SH-SY5Y (cell line): ENCODE measurements around the gene INPPL1.

Experiments
- GATA2 ChIP-seq: IDR thresholded peaks from 2 replicates; pipeline ENCODE4 v1.6.1; 2011; ENCODE audit warnings: mild to moderate bottlenecking, low read depth, low read length
- GATA3 ChIP-seq: IDR thresholded peaks from 2 replicates; pipeline ENCODE4 v1.6.1; 2011; ENCODE audit warnings: low read depth, mild to moderate bottlenecking, low read length, moderate library complexity

DNA sequence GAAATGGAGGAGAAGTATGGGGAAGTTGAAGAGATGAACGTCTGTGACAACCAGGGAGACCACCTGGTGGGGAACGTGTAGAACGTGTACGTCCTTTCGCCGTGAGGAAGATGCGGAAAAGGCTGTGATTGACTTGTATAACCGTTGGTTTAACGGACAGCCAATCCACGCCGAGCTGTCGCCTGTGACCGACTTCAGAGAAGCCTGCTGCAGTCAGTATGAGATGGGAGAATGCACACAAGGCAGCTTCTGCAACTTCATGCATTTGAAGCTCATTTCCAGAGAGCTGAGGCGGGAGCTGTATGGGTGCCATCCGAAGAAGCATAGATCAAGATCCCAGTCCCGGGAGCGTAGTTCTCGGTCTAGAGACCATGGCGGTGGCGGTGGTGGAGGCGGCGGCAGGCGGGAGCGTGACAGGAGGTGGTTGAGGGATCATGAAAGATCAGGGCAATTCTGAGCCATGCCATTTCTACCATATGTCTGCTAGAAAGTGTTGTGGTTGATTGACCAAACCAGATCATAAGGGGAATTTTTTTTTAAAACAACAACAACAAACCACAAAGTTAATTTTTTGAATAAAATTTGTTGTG is 56.3 kb downstream of the INPPL1 start:
- TF ChIP-seq GATA2 (no peak), GATA3 (no peak)
